CD4-positive, alpha-beta T cell treated with Interleukin-6 for 4 hours (primary cell): ENCODE results near the gene DPP9.
"Not testable (repeated sequence)": the region's sequence is repeated elsewhere in the genome, so short reads cannot be mapped to it uniquely, and the experiment has no call there.

ENCODE experiments used
- DNase-seq: peaks from one replicate; pipeline ENCODE4 v3.0.0-alpha.2; 2020; ENCODE audit warnings: mixed read lengths

Gene DPP9

GRCh38 chr19:4738734-4739133 lies 15.1 kb upstream of the DPP9 start:
- no peak for DNase-seq

GRCh38 chr19:4737955-4738600 lies 14.4 kb upstream of the DPP9 start:
- DNase-seq = no peak

- DNase-seq = no peak
Measured at GRCh38 chr19:4733755-4734345, 10.2 kb upstream of the DPP9 start.

GRCh38 chr19:4732680-4733114 lies 9.1 kb upstream of the DPP9 start:
- DNase-seq = peak; percentile 67

GRCh38 chr19:4730740-4731171 lies 7.1 kb upstream of the DPP9 start:
- DNase-seq = peak; percentile 76

GRCh38 chr19:4728871-4729270 lies 5.2 kb upstream of the DPP9 start:
- DNase-seq = no peak

GRCh38 chr19:4722671-4723594 lies 709 bp downstream of the DPP9 start:
- peak; percentile 14 for DNase-seq

- no peak for DNase-seq
Measured at GRCh38 chr19:4721196-4721595, 2.4 kb downstream of the DPP9 start.

- DNase-seq = no peak
Measured at GRCh38 chr19:4720037-4720700, 3.5 kb downstream of the DPP9 start.

- no peak for DNase-seq
Measured at GRCh38 chr19:4719499-4719866, 4.2 kb downstream of the DPP9 start.

- no peak for DNase-seq
Measured at GRCh38 chr19:4717966-4718701, 5.5 kb downstream of the DPP9 start.

GRCh38 chr19:4717191-4717965 lies 6.3 kb downstream of the DPP9 start:
- DNase-seq = no peak

GRCh38 chr19:4715529-4716221 lies 8.0 kb downstream of the DPP9 start:
- no peak for DNase-seq

- DNase-seq = not testable (repeated sequence)
Measured at GRCh38 chr19:4715178-4715528, 8.5 kb downstream of the DPP9 start.

GRCh38 chr19:4714016-4714415 lies 9.6 kb downstream of the DPP9 start:
- no peak for DNase-seq

GRCh38 chr19:4713384-4713951 lies 10.2 kb downstream of the DPP9 start:
- DNase-seq = no peak

- no peak for DNase-seq
Measured at GRCh38 chr19:4712771-4713170, 10.9 kb downstream of the DPP9 start.

- DNase-seq = no peak
Measured at GRCh38 chr19:4711211-4711610, 12.4 kb downstream of the DPP9 start.

- DNase-seq = no peak
Measured at GRCh38 chr19:4710281-4710600, 13.4 kb downstream of the DPP9 start.

GRCh38 chr19:4709440-4710280 lies 14.0 kb downstream of the DPP9 start:
- DNase-seq = no peak
